ENCODE results near the gene SUN2.

GRCh38 chr22:38766076-38766777 lies 10.4 kb upstream of the SUN2 start:
- no peak for TF ChIP-seq POLR2A (IDR thresholded peaks at IDR 0.05; ENCODE audit: low read depth, low read length)
- no peak for TF ChIP-seq EZH2 (IDR thresholded peaks at IDR 0.05; ENCODE audit: borderline replicate concordance, low read depth, low read length, severe bottlenecking)
- TF ChIP-seq CTCF (IDR thresholded peaks at IDR 0.05; ENCODE audit: extremely low read depth in 1 of 2, insufficient read depth in 1 of 2, low read depth in 1 of 2, low read length in 2 of 2), result peak; percentile 84 to 90
- TF ChIP-seq POLR2AphosphoS5 (IDR thresholded peaks at IDR 0.05; ENCODE audit: insufficient read depth, low read depth, low read length), result no peak
- no peak for TF ChIP-seq MAX (IDR thresholded peaks at IDR 0.05; ENCODE audit: insufficient read depth, insufficient read length)
